LoVo (cell line): ENCODE results near the gene RSPH10B.
"Not testable (repeated sequence)": the region's sequence is repeated elsewhere in the genome, so short reads cannot be mapped to it uniquely, and the experiment has no call there.

Source experiments
- DNase-seq: peaks from one replicate; pipeline ENCODE4 v3.0.0-alpha.2; 2016; ENCODE audit warnings: low spot score

Gene RSPH10B

DNA sequence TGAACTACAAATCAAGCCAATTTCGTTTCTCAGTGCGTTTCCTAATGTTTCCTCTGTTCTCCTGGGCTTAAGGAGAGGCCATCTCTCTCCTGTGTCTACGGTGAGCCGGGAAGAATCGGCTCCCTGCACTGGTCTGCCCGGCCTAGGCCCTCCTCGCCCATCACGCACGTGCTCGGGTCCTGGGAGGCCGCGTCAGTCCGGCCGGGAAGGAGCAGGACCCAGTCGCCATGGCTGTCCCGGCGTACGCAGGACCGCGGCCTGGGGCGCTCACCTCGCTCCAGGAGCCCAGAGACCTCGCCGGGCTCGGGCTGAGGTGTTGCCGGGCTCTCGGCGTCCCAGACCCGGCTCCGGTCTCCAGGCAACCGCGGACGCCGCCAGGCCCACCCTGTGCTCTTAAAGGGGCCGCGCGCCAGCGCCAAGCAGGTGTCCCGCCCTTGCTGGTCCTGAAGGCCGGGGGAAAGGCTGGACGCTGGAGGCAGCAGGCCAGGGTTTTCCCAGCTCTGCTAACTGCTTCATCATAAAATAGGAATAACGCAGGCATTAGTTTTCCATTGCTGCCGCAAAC is at the start of gene RSPH10B:
RSPH10B (minus strand) TSS at position 343 of the 565 bp plus-strand sequence. CDS start 3,573 bp downstream, outside the sequence.
- not testable (repeated sequence) for DNase-seq

DNA sequence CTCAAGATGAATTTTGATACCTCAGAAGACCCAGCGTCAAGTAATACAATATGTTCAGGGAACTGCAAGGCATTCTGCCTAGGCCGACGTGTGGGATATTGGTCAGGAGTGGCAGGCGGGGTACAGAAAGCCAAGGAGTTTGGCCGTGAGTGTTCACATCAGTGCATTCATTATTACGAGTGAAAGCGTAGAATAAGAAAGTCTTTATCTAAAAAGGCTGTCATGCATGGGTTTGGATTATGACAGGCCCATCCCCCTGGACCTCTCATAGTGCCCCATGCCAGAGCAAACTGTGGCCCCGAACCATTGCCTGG is 46.1 kb upstream of the RSPH10B start:
- DNase-seq = no peak

DNA sequence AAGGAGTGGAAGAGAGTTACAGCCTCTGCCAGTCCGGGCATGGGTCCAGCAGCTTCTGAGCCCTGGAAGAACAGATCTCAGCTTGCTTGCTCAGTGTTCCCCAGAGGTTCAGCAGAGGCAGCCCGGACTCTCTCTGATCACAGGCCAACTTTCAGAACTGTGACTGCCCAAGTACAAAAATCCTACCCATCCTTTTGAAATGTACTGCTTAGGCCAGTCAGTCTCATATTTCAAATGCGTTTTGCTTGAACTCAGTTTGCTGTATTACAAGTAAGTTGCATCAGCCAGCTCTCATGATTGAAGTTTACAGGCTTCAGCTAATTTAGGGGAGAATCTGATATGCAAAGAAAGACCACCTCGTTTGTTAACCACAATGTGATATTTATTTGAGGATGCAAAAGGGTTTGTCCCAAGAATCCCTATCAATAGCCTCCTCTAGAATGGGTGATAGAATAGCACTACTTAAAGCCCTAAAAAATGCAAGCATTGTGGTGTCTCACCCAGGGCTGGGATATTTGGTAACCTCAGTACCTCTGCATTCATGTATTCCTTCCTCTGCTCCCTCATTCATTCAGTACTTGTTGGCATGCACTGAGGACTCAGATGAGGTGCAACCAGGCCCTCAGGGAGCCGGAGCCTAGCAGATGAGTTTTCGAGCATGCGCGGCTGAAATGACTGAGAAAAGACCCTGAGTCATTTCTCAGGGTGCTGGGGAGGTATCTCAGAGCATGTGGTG is 45.6 kb upstream of the RSPH10B start:
- DNase-seq = peak; percentile 60

DNA sequence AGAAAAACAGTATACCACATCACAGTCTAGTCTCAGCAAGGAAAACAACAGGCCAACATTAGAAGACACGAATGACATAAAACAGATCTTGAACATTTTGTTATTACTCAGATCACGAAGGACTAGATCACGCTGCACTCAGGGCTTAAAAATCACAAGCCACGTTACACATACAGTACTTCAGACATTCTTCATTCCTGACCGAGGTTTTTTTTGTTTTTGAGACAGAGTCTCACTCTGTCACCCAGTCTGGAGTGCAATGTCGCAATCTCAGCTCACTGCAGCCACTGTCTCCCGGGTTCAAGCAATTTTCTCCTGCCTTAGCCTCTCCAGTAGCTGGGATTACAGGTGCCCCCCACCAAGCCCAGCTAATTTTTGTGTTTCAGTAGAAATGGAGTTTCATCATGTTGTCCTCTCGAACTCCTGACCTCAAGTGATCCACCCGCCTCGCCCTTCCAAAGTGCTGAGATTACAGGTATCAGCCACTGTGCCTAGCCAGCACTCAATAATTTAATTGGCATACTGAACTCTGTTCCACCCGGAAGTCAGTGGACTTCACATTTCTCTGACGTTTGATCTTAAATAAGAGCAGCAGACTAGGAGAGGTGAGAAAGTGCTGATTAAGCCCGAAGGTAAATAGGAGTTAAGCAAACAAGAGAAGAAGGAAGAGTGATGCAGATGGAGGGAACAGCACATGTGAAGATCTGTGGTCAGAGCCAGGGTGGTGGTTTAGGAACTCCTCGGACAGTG is 42.0 kb upstream of the RSPH10B start:
- no peak for DNase-seq

DNA sequence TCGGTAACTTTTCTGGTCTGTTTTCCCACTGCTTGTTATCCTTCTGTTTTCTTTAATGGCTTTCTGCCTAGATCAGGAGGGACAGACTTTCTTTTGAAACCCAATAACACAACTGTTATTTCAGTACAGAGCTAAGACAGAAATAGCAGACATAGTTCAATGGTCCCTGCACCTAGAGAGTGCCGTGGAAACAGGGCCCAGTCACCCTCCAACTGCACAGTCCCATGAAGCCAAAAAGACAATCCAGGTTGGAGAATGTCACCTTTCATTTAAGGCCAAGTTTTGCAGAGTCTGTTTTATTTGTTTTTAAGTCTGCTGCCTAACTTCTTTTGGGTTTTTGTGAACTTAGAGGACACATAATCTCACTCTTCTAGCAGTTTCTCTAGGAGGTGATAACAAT is 41.1 kb upstream of the RSPH10B start:
- no peak for DNase-seq

DNA sequence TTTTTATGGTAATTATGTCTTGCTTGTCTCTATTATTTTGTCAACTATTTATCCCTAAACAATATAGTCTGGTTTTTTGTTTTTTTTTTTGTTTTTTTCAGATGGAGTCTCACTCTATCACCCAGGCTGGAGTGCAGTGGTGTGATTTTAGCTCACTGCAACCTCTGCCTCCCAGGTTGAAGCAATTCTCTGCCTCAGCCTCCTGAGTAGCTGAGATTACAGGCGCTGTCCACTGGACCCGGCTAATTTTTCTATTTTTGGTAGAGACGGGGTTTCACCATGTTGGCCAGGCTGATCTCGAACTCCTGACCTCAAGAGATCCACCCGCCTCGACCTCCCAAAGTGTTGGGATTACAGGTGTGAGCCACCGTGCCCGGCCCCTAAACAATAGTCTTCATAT is 39.9 kb upstream of the RSPH10B start:
- DNase-seq = not testable (repeated sequence)

DNA sequence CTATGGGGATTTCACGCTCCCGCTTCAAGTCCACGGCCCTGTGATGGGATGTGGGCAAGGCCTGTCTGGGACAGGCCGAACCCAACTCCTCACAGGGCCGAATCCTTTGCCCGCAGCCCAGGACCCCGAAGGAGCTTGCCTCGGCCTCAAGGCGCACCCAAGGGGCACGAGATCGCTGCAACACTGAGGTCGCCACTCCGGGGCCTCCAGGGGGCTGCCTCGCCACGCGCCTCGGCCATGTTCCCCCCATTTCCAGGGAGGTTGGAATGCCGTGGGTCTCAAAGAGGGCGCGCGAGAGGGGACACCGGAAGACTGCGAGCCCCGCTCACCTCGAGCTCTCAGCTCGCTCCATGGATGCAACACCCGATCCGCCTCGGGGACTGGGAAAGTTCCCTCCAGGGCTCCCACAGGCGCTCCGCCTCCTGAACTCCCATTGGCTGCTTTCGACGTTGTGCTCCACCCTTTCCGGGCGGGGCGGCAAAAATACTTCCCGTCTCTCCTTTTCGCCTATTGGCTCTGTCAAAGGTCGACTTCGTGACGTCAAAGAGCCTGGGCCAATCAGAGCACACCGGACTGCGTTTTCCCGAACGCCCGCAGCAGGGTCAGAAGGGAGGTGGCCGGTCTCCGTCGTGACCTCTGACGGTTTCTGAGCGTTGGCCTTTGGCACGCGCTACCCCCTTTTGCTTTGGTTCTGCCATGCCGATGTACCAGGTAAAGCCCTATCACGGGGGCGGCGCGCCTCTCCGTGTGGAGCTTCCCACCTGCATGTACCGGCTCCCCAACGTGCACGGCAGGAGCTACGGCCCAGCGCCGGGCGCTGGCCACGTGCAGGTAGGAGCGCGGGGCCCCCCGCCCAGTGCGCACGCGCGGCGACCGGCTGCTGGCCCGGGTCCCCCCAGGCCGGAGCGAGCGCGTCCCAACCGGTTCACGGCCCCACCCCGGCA is 38.5 kb upstream of the RSPH10B start, which contains the start of the genes AIMP2 and PMS2:
AIMP2 (plus strand) TSS at position 605 of the 944 bp plus-strand sequence; CDS start at position 697, 92 bp downstream.
PMS2 (minus strand) TSS at position 382 of the 944 bp plus-strand sequence; CDS start at position 352, 30 bp downstream.
- DNase-seq = peak; percentile 100

DNA sequence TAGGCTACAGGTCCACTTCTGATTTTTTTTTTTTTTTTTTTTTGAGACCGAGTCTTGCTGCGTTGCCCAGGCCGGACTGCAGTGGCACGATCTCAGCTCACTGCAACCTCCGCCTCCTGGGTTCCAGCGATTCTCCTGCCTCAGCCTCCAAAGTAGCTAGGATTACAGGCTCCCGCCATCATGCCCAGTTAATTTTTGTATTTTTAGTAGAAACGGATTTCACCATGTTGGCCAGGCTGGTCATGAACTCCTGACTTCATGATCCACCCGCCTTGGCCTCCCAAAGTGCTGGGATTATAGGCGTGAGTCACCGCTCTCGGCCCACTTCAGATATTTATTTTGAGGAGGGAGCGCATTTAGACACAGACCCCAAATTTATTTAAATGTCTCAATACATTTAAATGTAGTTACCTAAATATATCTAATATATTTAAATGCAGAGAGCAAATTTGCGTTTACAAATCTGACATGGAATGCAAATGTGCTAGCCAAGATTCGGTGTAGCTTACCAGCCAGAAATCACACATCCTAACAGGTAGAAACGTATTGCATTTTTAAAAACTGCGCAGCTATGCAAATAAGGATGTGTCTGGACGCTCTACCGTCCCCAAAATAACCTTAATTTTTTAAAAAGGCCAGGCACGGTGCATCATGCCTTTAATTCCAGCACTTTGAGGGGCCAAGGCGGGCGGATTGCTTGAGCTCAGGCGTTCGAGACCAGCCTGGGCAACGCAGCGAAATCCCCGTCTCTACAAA is 37.5 kb upstream of the RSPH10B start:
- not testable (repeated sequence) for DNase-seq

DNA sequence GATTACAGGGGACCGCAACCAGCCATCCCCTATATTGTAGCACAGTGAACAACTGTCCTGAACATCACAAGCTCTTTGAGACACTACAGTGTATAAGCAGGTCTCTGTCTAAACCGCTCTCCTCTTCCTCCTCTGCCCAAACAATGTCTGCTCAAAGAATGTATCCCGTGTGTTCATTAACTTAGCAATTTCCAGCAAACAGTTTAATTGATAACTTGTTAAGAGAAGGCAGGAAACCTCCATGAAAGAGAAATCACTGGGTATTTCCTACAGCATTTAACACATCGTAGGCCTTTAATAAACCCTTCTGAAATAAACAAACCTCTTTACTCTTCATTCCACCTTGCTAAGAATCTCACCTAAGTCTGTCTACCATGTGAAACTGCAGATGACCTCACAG is 36.9 kb upstream of the RSPH10B start:
- no peak for DNase-seq

DNA sequence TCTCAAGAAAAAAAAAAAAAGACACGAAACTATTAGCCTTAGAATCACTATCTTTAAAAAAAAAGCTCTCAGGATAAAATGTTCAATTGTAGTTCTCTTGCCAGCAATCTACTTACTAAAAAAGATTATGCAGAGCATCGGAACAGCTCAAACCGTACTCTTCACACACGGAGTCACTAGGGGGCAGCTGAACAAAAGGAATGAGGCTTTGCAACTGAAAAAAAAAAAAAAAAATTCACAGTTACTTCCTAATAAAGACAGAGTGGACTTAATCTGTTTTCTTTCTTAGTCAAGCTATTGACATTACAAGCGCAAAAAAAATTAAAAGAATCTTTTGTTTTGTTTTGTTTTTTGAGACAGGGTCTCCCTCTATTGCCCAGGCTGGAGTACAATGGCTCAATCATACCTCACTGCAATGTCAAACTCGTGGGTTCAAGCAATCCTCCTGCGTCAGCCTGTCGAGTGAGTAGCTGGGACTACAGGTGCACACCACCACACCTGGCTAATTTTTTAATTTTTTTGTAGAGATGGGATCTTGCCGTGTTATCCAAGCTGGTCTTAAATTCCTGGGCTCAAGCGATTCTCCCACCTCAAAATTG is 26.8 kb upstream of the RSPH10B start:
- peak; percentile 52 for DNase-seq

DNA sequence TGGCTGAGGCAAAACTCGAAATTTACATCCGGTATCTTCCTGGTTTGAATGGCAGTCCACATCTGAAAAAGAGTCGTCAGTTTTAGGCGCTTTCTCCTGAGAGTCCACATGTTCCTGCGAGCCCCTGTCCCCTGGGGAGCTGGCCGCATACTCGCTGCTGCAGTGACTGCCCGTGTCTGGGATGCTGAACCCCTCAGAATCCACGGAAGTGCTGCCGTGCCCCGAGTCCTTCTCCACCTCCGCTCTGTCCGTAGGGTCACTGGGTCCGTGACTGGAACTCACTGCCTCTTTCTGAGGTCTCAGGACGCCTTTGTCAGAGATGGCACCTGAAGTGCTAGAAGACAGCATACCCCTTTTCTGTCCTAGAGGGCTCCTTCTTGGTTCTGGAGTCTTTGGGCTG is 16.6 kb upstream of the RSPH10B start:
- DNase-seq = not testable (repeated sequence)

DNA sequence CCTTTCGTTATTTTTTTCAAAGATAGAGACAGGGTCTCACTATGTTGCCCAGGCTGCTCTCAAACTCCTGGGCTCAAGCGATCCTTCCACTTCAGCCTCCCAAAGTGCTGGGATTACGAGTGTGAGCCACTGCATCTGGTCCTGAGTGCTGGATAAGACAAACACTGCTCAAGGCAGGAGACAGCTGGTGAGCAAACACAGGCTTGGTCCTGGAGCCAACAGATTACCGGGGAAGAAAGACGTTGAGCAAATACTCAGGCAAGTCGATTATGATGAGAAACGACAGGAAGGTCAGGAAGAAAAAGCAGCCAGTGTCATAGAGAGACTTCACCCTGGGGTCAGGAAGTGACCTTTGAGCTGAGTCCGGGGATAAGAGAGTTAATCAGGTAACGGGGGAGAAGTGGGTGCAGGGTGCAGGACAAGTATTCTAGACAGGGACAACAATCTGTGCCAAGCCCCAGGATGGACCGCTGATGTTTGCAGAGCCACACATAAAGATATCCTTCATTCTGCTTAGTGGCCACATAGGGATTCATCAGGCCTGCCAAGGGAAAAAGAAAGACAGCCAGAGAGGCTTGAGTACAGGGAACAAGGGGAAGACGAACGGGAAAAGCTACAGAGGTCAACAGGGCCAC is 9.3 kb upstream of the RSPH10B start:
- not testable (repeated sequence) for DNase-seq

DNA sequence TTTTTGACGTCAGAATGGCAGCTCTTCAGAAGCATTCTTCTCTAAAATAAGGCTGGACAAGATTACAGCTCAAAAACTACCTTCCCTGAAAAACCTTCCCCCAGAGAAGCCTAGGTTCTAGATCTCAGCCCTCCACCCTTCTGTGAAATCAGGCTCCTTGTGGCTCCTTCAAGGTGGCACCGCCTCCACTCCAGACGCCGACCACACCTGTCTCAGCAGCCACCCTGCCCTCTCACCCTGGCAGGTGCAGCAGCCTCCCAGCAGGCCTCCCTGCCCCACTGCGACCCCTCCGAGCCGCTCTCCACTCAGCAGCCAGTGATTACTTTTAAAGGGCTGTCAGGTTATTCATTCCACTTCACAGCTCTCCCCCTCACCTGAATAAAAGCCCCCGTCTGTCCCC is 3.1 kb upstream of the RSPH10B start:
- not testable (repeated sequence) for DNase-seq

DNA sequence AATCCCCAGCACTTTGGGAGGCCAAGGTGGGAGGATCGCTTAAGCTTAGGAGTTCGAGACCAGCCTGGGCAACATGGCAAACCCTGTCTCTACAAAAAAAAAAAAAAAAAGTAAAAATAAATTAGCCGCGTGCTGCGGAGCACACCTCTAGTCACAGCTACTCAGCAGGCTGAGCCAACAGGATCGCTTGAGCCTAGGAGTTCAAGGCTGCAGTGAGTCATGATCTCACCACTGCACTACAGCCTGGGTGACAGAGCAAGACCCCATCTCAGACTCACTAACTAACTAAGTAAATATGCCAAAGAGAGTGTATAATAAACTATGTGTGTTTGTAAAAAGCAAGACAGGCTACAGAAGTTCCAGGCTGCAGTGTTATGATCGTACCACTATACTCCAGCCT is 6.7 kb downstream of the RSPH10B start:
- DNase-seq = not testable (repeated sequence)

DNA sequence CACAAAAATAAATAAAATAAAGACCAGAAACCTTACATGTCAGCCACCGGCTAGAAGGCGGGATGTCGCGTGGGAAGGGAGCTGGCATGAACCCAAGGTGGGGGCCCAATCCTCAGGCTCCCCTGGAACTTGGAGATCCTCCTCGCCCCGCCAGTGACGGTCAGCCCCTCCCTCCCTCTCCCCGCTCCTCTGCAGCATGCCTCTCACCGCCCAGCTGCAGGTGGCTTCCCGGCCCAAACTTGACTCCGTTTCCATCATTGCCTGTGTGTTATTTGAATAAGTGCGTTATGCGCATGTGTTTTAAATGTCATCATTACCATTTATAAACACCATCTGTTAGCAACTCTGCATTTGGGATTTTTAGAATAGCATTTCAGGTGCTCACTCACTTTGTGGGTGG is 7.3 kb downstream of the RSPH10B start:
- DNase-seq = not testable (repeated sequence)

DNA sequence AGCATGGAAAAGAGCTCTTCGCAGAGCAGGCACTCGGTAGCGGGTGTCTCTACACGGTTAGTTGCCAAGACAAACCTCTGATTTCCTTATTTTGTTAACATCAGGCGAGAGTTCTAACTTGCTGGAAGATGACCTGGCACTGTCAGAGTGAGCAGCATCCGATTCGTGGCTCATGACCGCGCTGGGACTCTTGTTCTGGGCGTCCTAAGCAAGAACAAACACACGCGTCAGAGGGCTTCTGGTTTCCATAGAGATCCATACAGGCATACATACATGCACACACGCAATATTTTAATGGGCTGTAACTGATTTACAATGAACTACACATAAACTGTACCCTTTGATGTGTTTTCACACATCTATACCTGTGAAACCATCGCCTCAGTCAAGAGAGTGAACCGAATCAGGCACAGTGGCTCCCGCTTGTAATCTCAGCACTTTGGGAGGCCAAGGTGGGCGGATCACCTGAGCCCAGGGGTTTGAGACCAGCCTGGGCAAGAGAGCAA is 35.5 kb downstream of the RSPH10B start:
- DNase-seq = not testable (repeated sequence)

DNA sequence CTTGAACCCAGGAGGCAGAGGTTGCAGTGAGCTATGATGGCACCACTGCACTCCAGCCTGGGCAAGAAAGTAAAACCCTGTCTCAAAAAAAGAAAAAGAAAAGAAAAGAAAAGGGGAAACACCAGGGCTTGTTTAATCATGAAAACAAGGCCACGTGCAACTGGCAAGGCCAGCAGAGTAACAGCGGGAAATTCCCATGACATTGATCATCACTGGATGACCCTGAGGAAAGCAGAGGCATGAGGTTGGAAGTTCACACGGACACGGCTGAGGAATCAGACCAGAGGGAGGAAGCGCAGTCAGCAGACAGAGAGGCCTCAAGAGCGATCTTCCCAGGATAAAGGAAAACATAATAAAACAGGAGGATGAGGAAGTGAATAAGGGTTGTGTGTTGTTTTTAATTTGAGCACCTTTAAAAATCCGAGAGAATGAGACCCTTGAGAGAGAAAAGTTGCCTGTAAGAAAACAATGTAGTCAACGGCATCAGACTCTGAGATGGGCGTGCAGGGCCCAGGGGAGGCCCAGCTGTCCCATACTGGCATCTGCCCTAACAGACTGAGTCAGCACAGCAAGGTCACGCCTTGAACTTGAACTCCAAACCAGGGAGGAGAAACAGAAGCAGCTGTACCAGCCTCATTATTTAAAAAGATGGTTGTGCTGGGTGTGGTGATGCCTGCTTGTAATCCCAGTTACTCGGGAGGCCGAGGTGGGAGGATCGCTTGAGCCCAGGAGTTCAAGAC is 38.4 kb downstream of the RSPH10B start:
- DNase-seq = not testable (repeated sequence)

DNA sequence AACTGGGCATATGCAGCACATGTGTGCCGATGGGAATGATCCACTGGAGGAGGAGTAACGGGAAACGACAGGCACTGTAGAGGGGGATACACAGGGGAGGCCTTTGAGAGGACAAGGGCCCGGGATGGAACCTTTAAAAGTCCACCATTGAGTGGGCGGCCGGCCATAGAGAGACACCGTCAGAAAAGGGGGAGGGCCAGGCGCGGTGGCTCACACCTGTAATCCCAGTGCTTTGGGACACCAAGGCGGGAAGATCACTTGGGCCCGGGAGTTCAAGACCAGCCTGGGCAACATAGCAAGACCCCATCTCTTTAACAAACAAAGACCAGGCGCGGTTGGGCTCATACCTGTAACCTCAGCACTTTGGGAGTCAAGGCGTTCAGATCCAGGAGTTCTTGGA is 39.2 kb downstream of the RSPH10B start:
- DNase-seq = not testable (repeated sequence)

DNA sequence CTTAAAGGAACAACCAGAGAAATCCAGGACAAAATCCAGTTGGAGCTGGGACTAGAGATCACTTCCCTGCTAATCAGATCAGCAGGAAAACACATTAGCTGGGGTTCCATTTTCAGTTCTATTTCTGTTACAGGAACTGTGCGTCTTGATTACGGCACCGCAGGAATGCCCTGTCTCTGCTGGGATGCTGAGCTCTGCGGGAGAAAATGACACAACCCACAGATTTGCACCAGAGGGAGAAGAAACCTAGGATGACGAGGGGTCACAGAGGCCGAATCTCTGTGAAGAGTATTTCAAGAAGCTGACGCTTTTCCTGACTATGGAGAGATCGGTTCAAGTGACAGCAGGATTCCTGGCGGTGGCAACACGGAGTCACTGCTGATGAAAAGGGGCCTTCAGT is 40.2 kb downstream of the RSPH10B start:
- not testable (repeated sequence) for DNase-seq
